GM21825 (cell line): Measurements from ENCODE around the gene ARHGAP28.

ENCODE experiments used
- ATAC-seq: cut with Tn5 transposase; IDR thresholded peaks from one replicate; pipeline ENCODE4 v1.9.1; 2021; ENCODE audit warnings: mild to moderate bottlenecking, moderate library complexity; ENCODE audit not compliant: unreplicated experiment

The ARHGAP28 gene

GRCh38 chr18:6730416-6731221 is 1.1 kb downstream of the ARHGAP28 start:
- ATAC-seq: no peak

GRCh38 chr18:6731222-6731596 is 1.7 kb downstream of the ARHGAP28 start:
- ATAC-seq: no peak

- no peak for ATAC-seq
These were observed 3.4 kb downstream of the ARHGAP28 start for GRCh38 chr18:6732952-6733351.

- ATAC-seq: no peak
These were observed 4.2 kb downstream of the ARHGAP28 start for GRCh38 chr18:6733758-6734157.

- no peak for ATAC-seq
These were observed 5.4 kb downstream of the ARHGAP28 start for GRCh38 chr18:6734726-6735430.

GRCh38 chr18:6737833-6738232 is 8.3 kb downstream of the ARHGAP28 start:
- no peak for ATAC-seq

GRCh38 chr18:6738622-6739021 is 9.1 kb downstream of the ARHGAP28 start:
- no peak for ATAC-seq

- ATAC-seq: no peak
These were observed 11.7 kb downstream of the ARHGAP28 start for GRCh38 chr18:6741232-6741663.

GRCh38 chr18:6741786-6742185 is 12.3 kb downstream of the ARHGAP28 start:
- no peak for ATAC-seq

- no peak for ATAC-seq
These were observed 14.5 kb downstream of the ARHGAP28 start for GRCh38 chr18:6743999-6744398.

GRCh38 chr18:6744816-6745455 is 15.4 kb downstream of the ARHGAP28 start:
- no peak for ATAC-seq

- no peak for ATAC-seq
These were observed 16.1 kb downstream of the ARHGAP28 start for GRCh38 chr18:6745504-6746031.

- ATAC-seq: no peak
These were observed 17.0 kb downstream of the ARHGAP28 start for GRCh38 chr18:6746386-6746960.

GRCh38 chr18:6747646-6748045 is 18.1 kb downstream of the ARHGAP28 start:
- no peak for ATAC-seq

GRCh38 chr18:6748241-6748640 is 18.7 kb downstream of the ARHGAP28 start:
- ATAC-seq: no peak

GRCh38 chr18:6750411-6750810 is 20.9 kb downstream of the ARHGAP28 start:
- ATAC-seq: no peak

- no peak for ATAC-seq
These were observed 21.7 kb downstream of the ARHGAP28 start for GRCh38 chr18:6751222-6751621.

- ATAC-seq: no peak
These were observed 22.8 kb downstream of the ARHGAP28 start for GRCh38 chr18:6752202-6752860.

GRCh38 chr18:6755107-6755506 is 25.6 kb downstream of the ARHGAP28 start:
- ATAC-seq: no peak

- ATAC-seq: no peak
These were observed 28.4 kb downstream of the ARHGAP28 start for GRCh38 chr18:6757931-6758330.

GRCh38 chr18:6759579-6759978 is 30.1 kb downstream of the ARHGAP28 start:
- no peak for ATAC-seq
